ENCODE results near the gene CD40LG. TPM values are rescaled to one million over a fixed set of nuclear protein-coding genes. Genes with fewer than 3 reads are reported as not detected.

Gene CD40LG
- total and polyA plus RNA-seq, 2 donors (not counting 3 experiments of a cell fraction or from before 2014, with no cell fraction given) = not detected

GRCh38 chrX:136671006-136671610, 23.1 kb downstream of the CD40LG start:
- H3K9me3 ChIP-seq (replicated peaks; ENCODE audit: control insufficient read depth, insufficient read depth, low read length) = no peaks in the 10 kb centered on the region
- no peaks in the 10 kb centered on the region for H3K4me1 ChIP-seq (ENCODE audit: control insufficient read depth, extremely low read depth, insufficient read depth, low read length)
- H3K79me2 ChIP-seq (ENCODE audit: control insufficient read depth, insufficient read depth, low read length) = no peaks in the 10 kb centered on the region
- H3K27me3 ChIP-seq (ENCODE audit: control insufficient read depth in 2 of 2, insufficient read depth in 2 of 2, low read length in 2 of 2) = no peaks in the 10 kb centered on the region
- no peak overlapping the region for H3K9ac ChIP-seq (replicated peaks; ENCODE audit: extremely low read depth, insufficient read depth, low read length)
- FAIRE-seq = no peak
- intact Hi-C loops (cut with micrococcal nuclease) = no loop called here
- H3K36me3 ChIP-seq (ENCODE audit: control insufficient read depth in 2 of 2, extremely low read depth in 1 of 2, insufficient read depth in 2 of 2, low read length in 2 of 2) = no peaks in the 10 kb centered on the region
- H4K20me1 ChIP-seq (replicated peaks; ENCODE audit: control insufficient read depth, extremely low read depth, insufficient read depth, low read length) = no peaks in the 10 kb centered on the region
- no peak overlapping the region for H2AFZ ChIP-seq (ENCODE audit: low read depth, low read length)
- no peak for TF ChIP-seq GATA2 (IDR thresholded peaks at IDR 0.05; ENCODE audit: insufficient read depth, insufficient read length, low read depth, low read length)
- TF ChIP-seq FOS (IDR thresholded peaks at IDR 0.05; ENCODE audit: borderline replicate concordance, insufficient read depth, low read length) = no peak
- no peak for TF ChIP-seq MAX (IDR thresholded peaks at IDR 0.05; ENCODE audit: insufficient read depth, insufficient read length)
- TF ChIP-seq JUN (IDR thresholded peaks at IDR 0.05; ENCODE audit: borderline replicate concordance, insufficient read depth, insufficient read length, low read depth) = no peak
- TF ChIP-seq EZH2 (IDR thresholded peaks at IDR 0.05; ENCODE audit: borderline replicate concordance, low read depth, low read length, severe bottlenecking) = no peak
- H3K27ac ChIP-seq (ENCODE audit: insufficient read depth, low read depth, low read length) = no peak overlapping the region
- no peak overlapping the region for H3K4me2 ChIP-seq (ENCODE audit: insufficient read depth, low read length)
- CTCF ChIA-PET = no interaction called here
- POLR2A ChIA-PET = no interaction called here
- dilution Hi-C loops (cut with MboI; ENCODE audit: extremely low pct_ligation_motif_present, low sequenced_read_pairs) = no loop called here
- no peaks in the 10 kb centered on the region for H3K9me1 ChIP-seq (replicated peaks; ENCODE audit: control insufficient read depth, extremely low read depth, insufficient read depth, low read length)
- no peak overlapping the region for H3K4me3 ChIP-seq (replicated peaks in 1 of 3; ENCODE audit: insufficient read depth in 1 of 3, low read depth in 1 of 3, low read length in 3 of 3)
- BruUV-seq (replicated peaks) = no TSS peak
- no peak for DNase-seq (ENCODE audit: low read depth, low spot score)

- no peaks in the 10 kb centered on the region for H4K20me1 ChIP-seq (replicated peaks; ENCODE audit: control insufficient read depth, extremely low read depth, insufficient read depth, low read length)
- no peaks in the 10 kb centered on the region for H3K36me3 ChIP-seq (ENCODE audit: control insufficient read depth in 2 of 2, extremely low read depth in 1 of 2, insufficient read depth in 2 of 2, low read length in 2 of 2)
- FAIRE-seq (no peak), DNase-seq (ENCODE audit: low read depth, low spot score) (no peak)
- POLR2A ChIA-PET = no interaction called here
- intact Hi-C loops (cut with micrococcal nuclease) = no loop called here
- no peak overlapping the region for H3K4me3 ChIP-seq (replicated peaks in 1 of 3; ENCODE audit: insufficient read depth in 1 of 3, low read depth in 1 of 3, low read length in 3 of 3)
- no peaks in the 10 kb centered on the region for H3K4me1 ChIP-seq (ENCODE audit: control insufficient read depth, extremely low read depth, insufficient read depth, low read length)
- TF ChIP-seq MAX (IDR thresholded peaks at IDR 0.05; ENCODE audit: insufficient read depth, insufficient read length) (no peak), POLR2A (IDR thresholded peaks at IDR 0.05; ENCODE audit: low read depth, low read length) (no peak), JUN (IDR thresholded peaks at IDR 0.05; ENCODE audit: borderline replicate concordance, insufficient read depth, insufficient read length, low read depth) (no peak), CTCF (IDR thresholded peaks at IDR 0.05; ENCODE audit: extremely low read depth in 1 of 2, insufficient read depth in 1 of 2, low read depth in 1 of 2, low read length in 2 of 2) (no peak), FOS (IDR thresholded peaks at IDR 0.05; ENCODE audit: borderline replicate concordance, insufficient read depth, low read length) (no peak), GATA2 (IDR thresholded peaks at IDR 0.05; ENCODE audit: insufficient read depth, insufficient read length, low read depth, low read length) (no peak), MYC (IDR thresholded peaks at IDR 0.05; ENCODE audit: low read depth, low read length) (no peak), EZH2 (IDR thresholded peaks at IDR 0.05; ENCODE audit: borderline replicate concordance, low read depth, low read length, severe bottlenecking) (no peak), POLR2AphosphoS5 (IDR thresholded peaks at IDR 0.05; ENCODE audit: insufficient read depth, low read depth, low read length) (no peak)
- H3K9me1 ChIP-seq (replicated peaks; ENCODE audit: control insufficient read depth, extremely low read depth, insufficient read depth, low read length) = no peaks in the 10 kb centered on the region
- no peaks in the 10 kb centered on the region for H3K27me3 ChIP-seq (ENCODE audit: control insufficient read depth in 2 of 2, insufficient read depth in 2 of 2, low read length in 2 of 2)
- dilution Hi-C loops (cut with MboI; ENCODE audit: extremely low pct_ligation_motif_present, low sequenced_read_pairs) = no loop called here
- no peak overlapping the region for H3K9ac ChIP-seq (replicated peaks; ENCODE audit: extremely low read depth, insufficient read depth, low read length)
- no peaks in the 10 kb centered on the region for H3K9me3 ChIP-seq (replicated peaks; ENCODE audit: control insufficient read depth, insufficient read depth, low read length)
- no peak overlapping the region for H3K4me2 ChIP-seq (ENCODE audit: insufficient read depth, low read length)
- no peak overlapping the region for H3K27ac ChIP-seq (ENCODE audit: insufficient read depth, low read depth, low read length)
- BruUV-seq (replicated peaks) = no TSS peak
- no peak overlapping the region for H2AFZ ChIP-seq (ENCODE audit: low read depth, low read length)
- CTCF ChIA-PET = no interaction called here
- H3K79me2 ChIP-seq (ENCODE audit: control insufficient read depth, insufficient read depth, low read length) = no peaks in the 10 kb centered on the region
Observed at GRCh38 chrX:136674270-136674985, 26.5 kb downstream of the CD40LG start.

Measured in endothelial cell of umbilical vein (primary cell).